Measurements from ENCODE around the gene TBP. TPM values are rescaled to one million over a fixed set of nuclear protein-coding genes. Genes with fewer than 3 reads are reported as not detected.

Gene TBP
- total RNA-seq, 1 experiment from 2014 or later: 15.7 TPM

GRCh38 chr6:170584954-170585498 lies 30.9 kb downstream of the TBP start:
- POLR2A ChIA-PET (ENCODE audit: unreplicated experiment): interaction anchor here (0.7 kb wide), 1 partner anchor 378 kb away, joined by 3 read pairs; no protein-coding TSS in a partner anchor
- peak; percentile 5; the same call in 1 of the 2 replicates for ATAC-seq
- peak; percentile 31 for DNase-seq
- Histone ChIP-seq H2AFZ (ENCODE audit: low read length) (peak overlapping the region; percentile 98), H3K27me3 (ENCODE audit: low read length) (no peaks in the 10 kb centered on the region), H3K9ac (ENCODE audit: low read length) (peak overlapping the region; percentile 95), H3K36me3 (ENCODE audit: low read depth, low read length) (peaks cover 11% of the 10 kb centered on the region), H3K79me2 (ENCODE audit: low read length) (peaks cover 18% of the 10 kb centered on the region), H3K4me3 (ENCODE audit: low read length) (peak overlapping the region; percentile 97), H3K27ac (ENCODE audit: low read length) (peak overlapping the region; percentile 41; the same call in 1 of the 2 replicates), H3K9me3 (ENCODE audit: low read length) (no peaks in the 10 kb centered on the region), H3K9me2 (replicated peaks; ENCODE audit: low read length) (no peaks in the 10 kb centered on the region), H4K20me1 (ENCODE audit: low read length) (no peaks in the 10 kb centered on the region; the same call in 1 of the 2 replicates), H3F3A (ENCODE audit: low read length, unreplicated experiment) (no peaks in the 10 kb centered on the region), H3K4me2 (ENCODE audit: low read length) (peak overlapping the region; percentile 96), H3K4me1 (ENCODE audit: insufficient read depth, low read length) (peaks cover 4% of the 10 kb centered on the region; the same call in 1 of the 2 replicates)
- TSS peak; percentile 89 for BruUV-seq (replicated peaks)
- TF ChIP-seq EZH2phosphoT487 (IDR thresholded peaks at IDR 0.05; ENCODE audit: borderline replicate concordance, low read length) (no peak), CTCF (conservative IDR thresholded peaks at IDR 0.05; ENCODE audit: low read depth, low read length) (no peak)
- intact Hi-C loops (cut with micrococcal nuclease): no loop called here
- CTCF ChIA-PET: no interaction called here

- CTCF ChIA-PET: no interaction called here
- Histone ChIP-seq H4K20me1 (ENCODE audit: low read length) (no peaks in the 10 kb centered on the region), H3K9ac (ENCODE audit: low read length) (no peak overlapping the region), H3K27ac (ENCODE audit: low read length) (no peak overlapping the region), H3K27me3 (ENCODE audit: low read length) (no peaks in the 10 kb centered on the region), H2AFZ (ENCODE audit: low read length) (no peak overlapping the region), H3K4me2 (ENCODE audit: low read length) (no peak overlapping the region), H3F3A (ENCODE audit: low read length, unreplicated experiment) (no peaks in the 10 kb centered on the region), H3K4me1 (ENCODE audit: insufficient read depth, low read length) (no peaks in the 10 kb centered on the region), H3K9me2 (replicated peaks; ENCODE audit: low read length) (no peaks in the 10 kb centered on the region), H3K79me2 (ENCODE audit: low read length) (no peaks in the 10 kb centered on the region), H3K36me3 (ENCODE audit: low read depth, low read length) (no peaks in the 10 kb centered on the region), H3K4me3 (ENCODE audit: low read length) (no peak overlapping the region), H3K9me3 (ENCODE audit: low read length) (no peaks in the 10 kb centered on the region)
- no TSS peak for BruUV-seq (replicated peaks)
- ATAC-seq: no peak
- DNase-seq: no peak
- POLR2A ChIA-PET (ENCODE audit: unreplicated experiment): no interaction called here
- intact Hi-C loops (cut with micrococcal nuclease): no loop called here
- TF ChIP-seq EZH2phosphoT487 (IDR thresholded peaks at IDR 0.05; ENCODE audit: borderline replicate concordance, low read length): no peak
- TF ChIP-seq CTCF (conservative IDR thresholded peaks at IDR 0.05; ENCODE audit: low read depth, low read length): no peak
- no peak for TF ChIP-seq EZH2 (IDR thresholded peaks at IDR 0.05; ENCODE audit: low read length, unreplicated experiment)
Measured at GRCh38 chr6:170590725-170591124, 36.6 kb downstream of the TBP start.

GRCh38 chr6:170596426-170596825 lies 42.3 kb downstream of the TBP start:
- BruUV-seq (replicated peaks): no TSS peak
- Histone ChIP-seq H3K27ac (ENCODE audit: low read length) (no peak overlapping the region), H3K4me2 (ENCODE audit: low read length) (no peak overlapping the region), H4K20me1 (ENCODE audit: low read length) (no peaks in the 10 kb centered on the region), H3K4me1 (ENCODE audit: insufficient read depth, low read length) (no peaks in the 10 kb centered on the region), H3K4me3 (ENCODE audit: low read length) (no peak overlapping the region), H3K27me3 (ENCODE audit: low read length) (no peaks in the 10 kb centered on the region; the same call in 1 of the 2 replicates), H3K79me2 (ENCODE audit: low read length) (no peaks in the 10 kb centered on the region), H3F3A (ENCODE audit: low read length, unreplicated experiment) (no peaks in the 10 kb centered on the region), H3K9me2 (replicated peaks; ENCODE audit: low read length) (no peaks in the 10 kb centered on the region), H3K9me3 (ENCODE audit: low read length) (no peaks in the 10 kb centered on the region), H2AFZ (ENCODE audit: low read length) (no peak overlapping the region), H3K9ac (ENCODE audit: low read length) (no peak overlapping the region), H3K36me3 (ENCODE audit: low read depth, low read length) (no peaks in the 10 kb centered on the region)
- intact Hi-C loops (cut with micrococcal nuclease): no loop called here
- DNase-seq (no peak), ATAC-seq (no peak)
- ChIA-PET CTCF (no interaction called here), POLR2A (ENCODE audit: unreplicated experiment) (no interaction called here)
- no peak for TF ChIP-seq CTCF (conservative IDR thresholded peaks at IDR 0.05; ENCODE audit: low read depth, low read length)
- no peak for TF ChIP-seq EZH2phosphoT487 (IDR thresholded peaks at IDR 0.05; ENCODE audit: borderline replicate concordance, low read length)
- TF ChIP-seq EZH2 (IDR thresholded peaks at IDR 0.05; ENCODE audit: low read length, unreplicated experiment): no peak
